HepG2 (cell line): ENCODE measurements around the gene PANK2. TPM values are rescaled to one million over a fixed set of nuclear protein-coding genes. Genes with fewer than 3 reads are reported as not detected.

Source experiments
- CBX5 ChIP-seq: sonication (generic); formaldehyde crosslinking; IDR thresholded peaks from 2 replicates; pipeline ENCODE4 v1.4.0; 2020; ENCODE audit warnings: missing genetic modification reagents, borderline replicate concordance
- FOSL2 ChIP-seq: sonication (generic); formaldehyde crosslinking; IDR thresholded peaks from 2 replicates; pipeline ENCODE4 v1.4.0; 2020; ENCODE audit warnings: missing genetic modification reagents
- HOXA3 ChIP-seq: sonication (generic); formaldehyde crosslinking; IDR thresholded peaks from 2 replicates; pipeline ENCODE4 v1.5.0; 2020; ENCODE audit warnings: missing genetic modification reagents
- MYPOP ChIP-seq: sonication (generic); formaldehyde crosslinking; IDR thresholded peaks from 2 replicates; pipeline ENCODE4 v1.8.1; 2023; ENCODE audit warnings: mild to moderate bottlenecking, moderate library complexity, missing genetic modification reagents
- ONECUT2 ChIP-seq: sonication (generic); formaldehyde crosslinking; IDR thresholded peaks from 2 replicates; pipeline ENCODE4 v1.4.0; 2020; ENCODE audit warnings: missing genetic modification reagents
- RFX1 ChIP-seq: fragments of 450-650 bp; IDR thresholded peaks from 2 replicates; pipeline ENCODE4 v1.6.1; 2017
- TEAD3 ChIP-seq: optimal IDR thresholded peaks from 2 replicates; pipeline ENCODE3; 2016; ENCODE audit warnings: borderline replicate concordance
- TEF ChIP-seq: sonication (generic); formaldehyde crosslinking; IDR thresholded peaks from 2 replicates; pipeline ENCODE4 v1.5.0; 2020; ENCODE audit warnings: missing genetic modification reagents
- TIGD3 ChIP-seq: sonication (generic); formaldehyde crosslinking; IDR thresholded peaks from 2 replicates; pipeline ENCODE4 v1.5.1; 2020; ENCODE audit warnings: mild to moderate bottlenecking, missing genetic modification reagents, borderline replicate concordance
- ZBTB39 ChIP-seq: sonication (generic); formaldehyde crosslinking; IDR thresholded peaks from 2 replicates; pipeline ENCODE4 v1.5.0; 2020; ENCODE audit warnings: missing genetic modification reagents
- ZMAT5 ChIP-seq: sonication (generic); formaldehyde crosslinking; IDR thresholded peaks from 2 replicates; pipeline ENCODE4 v1.5.0; 2020; ENCODE audit warnings: mild to moderate bottlenecking, low read depth, missing genetic modification reagents, borderline replicate concordance
- ZNF263 ChIP-seq: sonication (generic); formaldehyde crosslinking; IDR thresholded peaks from 2 replicates; pipeline ENCODE4 v1.4.0; 2020; ENCODE audit warnings: missing genetic modification reagents
- ZNF3 ChIP-seq: IDR thresholded peaks from 2 replicates; pipeline ENCODE4 v1.7.0; 2017; ENCODE audit warnings: inconsistent platforms
- ZNF331 ChIP-seq: sonication (generic); formaldehyde crosslinking; IDR thresholded peaks from 2 replicates; pipeline ENCODE4 v1.4.0; 2020; ENCODE audit warnings: missing genetic modification reagents
- ZNF350 ChIP-seq: sonication (generic); formaldehyde crosslinking; IDR thresholded peaks from 2 replicates; pipeline ENCODE4 v1.4.0; 2020; ENCODE audit warnings: mild to moderate bottlenecking, low read depth, missing genetic modification reagents, borderline replicate concordance
- ZNF574 ChIP-seq: sonication (generic); formaldehyde crosslinking; IDR thresholded peaks from 2 replicates; pipeline ENCODE4 v1.4.0; 2020; ENCODE audit warnings: missing genetic modification reagents
- ZNF629 ChIP-seq: sonication (generic); formaldehyde crosslinking; conservative IDR thresholded peaks from 2 replicates; pipeline ENCODE4 v1.5.0; 2020; ENCODE audit warnings: missing genetic modification reagents
- ZNF644 ChIP-seq: IDR thresholded peaks from 2 replicates; pipeline ENCODE4 v1.6.1; 2016; ENCODE audit warnings: low read depth
- ZNF781 ChIP-seq: sonication (generic); formaldehyde crosslinking; IDR thresholded peaks from 2 replicates; pipeline ENCODE4 v1.5.1; 2020; ENCODE audit warnings: borderline replicate concordance, mild to moderate bottlenecking, missing genetic modification reagents; ENCODE audit errors: not compliant biosample characterization
- ZNF790 ChIP-seq: sonication (generic); formaldehyde crosslinking; IDR thresholded peaks from 2 replicates; pipeline ENCODE4 v1.8.0; 2022; ENCODE audit warnings: missing genetic modification reagents, mild to moderate bottlenecking, borderline replicate concordance
- ZNF792 ChIP-seq: IDR thresholded peaks from 2 replicates; pipeline ENCODE4 v1.6.1; 2016
- ZSCAN20 ChIP-seq: sonication (generic); formaldehyde crosslinking; IDR thresholded peaks from 2 replicates; pipeline ENCODE4 v1.4.0; 2020; ENCODE audit warnings: missing genetic modification reagents, mild to moderate bottlenecking, borderline replicate concordance
- ZSCAN21 ChIP-seq: sonication (generic); formaldehyde crosslinking; IDR thresholded peaks from 2 replicates; pipeline ENCODE4 v1.8.0; 2022; ENCODE audit warnings: mild to moderate bottlenecking, missing genetic modification reagents, moderate library complexity, borderline replicate concordance
- polyA plus RNA-seq, 8 experiments: library from polyadenylated mRNA; depleted of rRNA in 3 of 8; stranded (reverse) in 7 of 8; unstranded in 1 of 8; fragments of >200 nt; fragmentation: Illumina TruSeq in 4 of 8; extraction: Trizol in 4 of 8; gene quantifications; 2 replicates each; pipeline versions ENCODE4 v1.2.1 to v1.2.3, GENCODE V29; 2011 to 2016; ENCODE audit warnings: low read depth in 4 of 8, missing spikeins in 1 of 8, mixed read lengths in 1 of 8; ENCODE audit not compliant: insufficient read depth in 1 of 8
- total RNA-seq, 5 experiments: library from RNA; depleted of rRNA; stranded (reverse); fragments of >200 nt; fragmentation: Illumina TruSeq; extraction: Trizol; gene quantifications; 2 replicates each; pipeline ENCODE4 v1.2.3, GENCODE V29; 2016; ENCODE audit warnings: low read depth in 1 of 5

PANK2 gene
- total and polyA plus RNA-seq, 2 of the 13 experiments (the other 11 are each of a cell fraction or from before 2014, with no cell fraction given), result 39.2 to 123 TPM

GRCh38 chr20:3970016-3970415 is 80.8 kb downstream of the PANK2 start (continued):
- TF ChIP-seq ONECUT2 (CRISPR knock-in tag) (0 out of 2 replicates have a peak, but pooled peaks have one; percentile 18), ZNF263 (CRISPR knock-in tag) (0 out of 2 replicates have a peak, but pooled peaks have one; percentile 25), CBX5 (CRISPR knock-in tag) (no peak), ZNF629 (0 out of 2 replicates have a peak, but pooled peaks have one; percentile 15), HOXA3 (peak; percentile 20; the same call in 1 of the 2 replicates), ZNF792 (no peak), TEAD3 (CRISPR knock-in tag) (peak; percentile 33), ZSCAN20 (CRISPR knock-in tag) (no peak), ZNF790 (CRISPR knock-in tag) (no peak), TIGD3 (CRISPR knock-in tag) (no peak), ZNF350 (CRISPR knock-in tag) (no peak), ZNF3 (CRISPR knock-in tag) (no peak), MYPOP (CRISPR knock-in tag) (no peak), ZNF644 (CRISPR knock-in tag) (peak; percentile 32; the same call in 1 of the 2 replicates), ZNF331 (CRISPR knock-in tag) (0 out of 2 replicates have a peak, but pooled peaks have one; percentile 37), FOSL2 (CRISPR knock-in tag) (no peak), ZSCAN21 (no peak), TEF (CRISPR knock-in tag) (no peak), ZNF781 (no peak), ZBTB39 (CRISPR knock-in tag) (no peak), ZNF574 (CRISPR knock-in tag) (0 out of 2 replicates have a peak, but pooled peaks have one; percentile 12), RFX1 (no peak), ZMAT5 (CRISPR knock-in tag) (no peak)
